NCI-H460 (cell line): ENCODE results near the gene VSTM2A. TPM values are rescaled to one million over a fixed set of nuclear protein-coding genes. Genes with fewer than 3 reads are reported as not detected.
A peak's percentile ranks its signal among the peaks of the same experiment; 100 is the strongest.
"Not testable (repeated sequence)": the region's sequence is repeated elsewhere in the genome, so short reads cannot be mapped to it uniquely, and the experiment has no call there.

ENCODE experiments used
- DNase-seq: peaks from one replicate; pipeline ENCODE4 v3.0.0-alpha.2; 2016; ENCODE audit warnings: low read depth; ENCODE audit errors: extremely low read depth
- polyA plus RNA-seq: library from polyadenylated mRNA; depleted of rRNA; stranded (reverse); fragments of >200 nt; gene quantifications from 2 replicates; pipeline ENCODE4 v1.2.3, GENCODE V29; 2014; cell fraction: nucleus; rRNA removed
- total RNA-seq: library from RNA; depleted of rRNA; stranded (reverse); fragments of >200 nt; shearing (Covaris generic); gene quantifications from 2 replicates; pipeline ENCODE4 v1.2.3, GENCODE V29; 2014; rRNA removed

The VSTM2A gene, protein sequence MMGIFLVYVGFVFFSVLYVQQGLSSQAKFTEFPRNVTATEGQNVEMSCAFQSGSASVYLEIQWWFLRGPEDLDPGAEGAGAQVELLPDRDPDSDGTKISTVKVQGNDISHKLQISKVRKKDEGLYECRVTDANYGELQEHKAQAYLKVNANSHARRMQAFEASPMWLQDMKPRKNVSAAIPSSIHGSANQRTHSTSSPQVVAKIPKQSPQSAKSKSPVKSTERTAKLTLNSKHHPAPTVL
- total RNA-seq: 0.05 TPM in 1 of 2 replicates, not detected in the other
- 0.42 TPM in 1 of 2 replicates, not detected in the other for polyA plus RNA-seq

GRCh38 chr7:54541669-54542625 is at the start of gene VSTM2A:
VSTM2A (plus strand) TSS chr7:54542375; CDS start chr7:54542731, 356 bp downstream.
- no peak for DNase-seq

DNA sequence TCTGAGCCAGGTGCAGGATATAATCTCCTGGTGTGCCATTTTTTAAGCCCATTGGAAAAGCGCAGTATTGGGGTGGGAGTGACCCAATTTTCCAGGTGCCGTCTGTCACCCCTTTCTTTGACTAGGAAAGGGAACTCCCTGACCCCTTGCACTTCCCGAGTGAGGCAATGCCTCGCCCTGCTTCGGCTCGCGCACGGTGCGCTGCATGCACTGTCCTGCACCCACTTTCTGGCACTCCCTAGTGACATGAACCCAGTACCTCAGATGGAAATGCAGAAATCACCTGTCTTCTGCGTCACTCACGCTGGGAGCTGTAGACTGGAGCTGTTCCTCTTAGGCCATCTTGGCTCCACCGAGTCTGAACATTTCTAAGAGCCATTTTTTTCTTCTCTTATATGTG is 37.6 kb upstream of the VSTM2A start:
- not testable (repeated sequence) for DNase-seq

DNA sequence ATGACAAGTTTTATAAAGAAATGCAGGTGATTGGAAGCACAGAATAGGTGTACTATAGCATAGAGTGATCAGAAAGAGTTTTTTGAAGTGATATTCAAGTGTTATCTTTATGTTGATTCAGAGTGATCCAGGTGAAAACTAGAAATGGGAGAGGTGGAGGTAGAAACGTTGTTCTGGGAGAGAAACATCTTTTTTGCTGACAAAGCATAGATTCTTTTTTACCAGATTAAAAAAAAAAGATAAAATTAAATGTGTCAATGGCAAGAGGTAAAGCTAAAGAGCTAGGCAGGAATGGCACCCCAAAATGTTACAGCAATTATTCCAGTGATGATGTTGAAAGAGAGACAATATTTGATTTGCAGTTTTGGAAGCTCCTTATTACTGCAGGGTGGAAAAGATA is 12.6 kb upstream of the VSTM2A start:
- no peak for DNase-seq

DNA sequence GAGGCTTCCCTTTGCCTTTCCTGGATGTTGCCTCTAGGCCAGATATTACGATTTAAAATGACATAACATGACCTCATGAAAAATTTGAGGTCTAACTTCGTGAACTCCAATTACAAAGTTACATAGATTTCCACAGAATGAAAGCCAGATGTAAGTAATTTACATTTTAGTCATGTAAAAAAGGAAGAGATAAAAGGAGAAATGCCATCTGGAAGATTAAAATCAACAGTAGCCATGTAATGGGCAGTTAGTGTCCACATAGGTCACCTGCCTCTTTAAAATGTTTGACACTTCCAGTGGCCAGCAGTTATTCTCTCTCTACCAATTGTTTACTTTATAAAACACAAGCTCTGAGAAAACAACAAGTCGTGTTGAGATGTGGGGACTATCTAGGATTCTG is 4.1 kb upstream of the VSTM2A start:
- DNase-seq: no peak

- no peak for DNase-seq
Measured at GRCh38 chr7:54543051-54543488, 895 bp downstream of the VSTM2A start.

DNA sequence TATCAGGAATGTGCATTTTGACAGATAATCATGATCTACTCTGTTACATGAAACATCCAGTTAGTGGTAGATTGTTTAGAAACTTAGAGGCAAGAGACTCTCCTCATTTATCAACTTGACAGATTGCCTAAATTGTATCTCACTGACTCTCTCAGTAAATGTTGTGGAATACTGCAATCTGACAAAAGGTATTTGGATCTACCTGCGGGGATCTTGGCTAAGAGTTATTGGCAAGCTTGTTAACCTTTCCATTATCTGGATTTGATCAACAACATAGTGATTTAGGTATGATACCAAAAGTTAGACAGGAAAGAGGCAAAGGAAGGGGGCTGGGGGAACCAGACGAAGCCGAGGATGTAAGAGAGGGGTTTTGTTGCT is 2.0 kb downstream of the VSTM2A start:
- no peak for DNase-seq

DNA sequence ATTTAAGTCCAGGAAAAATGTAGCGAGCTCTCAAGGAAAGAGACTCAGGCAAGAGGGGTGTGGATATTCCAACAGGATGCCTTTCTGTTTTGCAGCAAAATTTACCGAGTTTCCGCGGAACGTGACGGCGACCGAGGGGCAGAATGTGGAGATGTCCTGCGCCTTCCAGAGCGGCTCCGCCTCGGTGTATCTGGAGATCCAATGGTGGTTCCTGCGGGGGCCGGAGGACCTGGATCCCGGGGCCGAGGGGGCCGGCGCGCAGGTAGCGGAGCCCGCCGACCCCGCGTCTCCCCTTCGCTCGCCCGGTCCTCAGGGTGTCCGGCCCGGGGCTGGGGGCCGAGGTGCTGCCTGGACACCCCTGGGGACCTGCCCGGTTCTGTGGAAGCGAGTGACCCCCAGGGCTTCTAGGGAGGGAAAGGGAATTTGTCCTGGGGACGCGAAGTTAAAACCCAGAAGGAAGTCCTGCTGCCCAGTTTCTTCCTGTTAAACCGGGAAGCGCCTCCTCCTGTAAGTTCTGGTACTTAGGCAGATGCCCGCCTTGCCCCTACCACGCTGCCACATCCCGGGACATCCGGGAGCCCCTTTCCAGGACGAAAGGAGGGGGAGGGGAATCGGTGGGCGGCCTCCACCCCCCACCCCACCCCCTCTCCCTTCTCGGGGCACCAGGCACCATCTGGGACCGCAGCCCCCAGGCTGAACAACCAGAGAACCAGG is 2.5 kb downstream of the VSTM2A start:
- no peak for DNase-seq

- no peak for DNase-seq
Measured at GRCh38 chr7:54545241-54545563, 3.0 kb downstream of the VSTM2A start.

- DNase-seq: peak; percentile 8
Measured at GRCh38 chr7:54546081-54546985, 4.2 kb downstream of the VSTM2A start.

DNA sequence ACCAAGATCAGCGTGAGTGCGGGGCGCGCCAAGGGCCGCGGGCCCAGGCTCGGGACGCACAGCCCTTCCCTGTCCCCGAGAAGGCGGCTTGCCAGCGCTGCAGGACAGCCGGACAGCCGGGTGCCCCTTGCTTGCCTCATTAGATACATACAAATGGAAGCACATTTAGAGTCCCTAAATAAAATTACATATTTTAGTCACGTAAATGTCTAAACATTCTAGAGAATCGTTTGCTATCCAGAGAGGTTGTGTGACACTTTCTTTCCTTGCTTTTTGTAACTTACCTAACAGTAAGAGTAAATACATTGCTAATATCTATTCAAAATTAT is 4.8 kb downstream of the VSTM2A start:
- DNase-seq: no peak

GRCh38 chr7:54550471-54550870 is 8.3 kb downstream of the VSTM2A start:
- no peak for DNase-seq

GRCh38 chr7:54556121-54556520 is 13.9 kb downstream of the VSTM2A start:
- DNase-seq: no peak

DNA sequence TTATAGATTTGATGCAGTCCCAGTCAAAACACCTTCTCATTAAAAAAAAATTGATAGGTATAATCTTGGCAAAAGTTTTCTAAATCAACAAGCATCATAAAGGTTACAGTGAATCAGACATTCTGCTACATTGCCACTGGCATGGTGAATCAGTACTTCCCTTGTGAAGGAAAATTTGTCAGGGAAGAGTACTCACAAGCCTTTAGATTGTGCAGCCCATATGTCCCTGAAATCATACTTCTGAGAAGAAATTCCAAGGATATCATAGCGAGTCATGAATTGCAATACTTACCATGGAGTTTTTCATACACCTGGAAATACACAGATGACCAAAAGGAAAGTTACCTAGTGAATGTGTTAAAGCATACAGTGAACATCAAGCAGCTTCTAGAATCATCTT is 17.2 kb downstream of the VSTM2A start:
- DNase-seq: no peak

- no peak for DNase-seq
Measured at GRCh38 chr7:54560198-54560597, 18.0 kb downstream of the VSTM2A start.

DNA sequence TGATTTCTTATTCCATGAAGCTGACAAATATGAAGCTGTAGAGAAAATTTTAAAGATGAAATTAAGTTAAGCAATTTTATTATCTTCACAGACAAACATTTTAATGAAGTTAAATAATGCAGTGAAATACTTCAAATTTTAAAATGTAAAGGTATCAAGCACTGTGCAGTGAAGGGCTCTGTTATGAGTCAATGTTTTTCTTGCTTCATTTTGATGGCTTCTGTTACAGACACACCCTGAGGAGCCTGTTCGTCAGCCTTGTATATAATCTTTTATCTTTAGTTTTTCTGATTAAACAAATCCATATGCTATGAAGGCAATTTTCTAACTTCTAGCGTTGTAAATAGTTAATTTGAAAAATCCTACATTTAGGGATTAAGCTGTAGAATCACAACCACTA is 18.5 kb downstream of the VSTM2A start:
- no peak for DNase-seq

GRCh38 chr7:54563329-54563916 is 21.2 kb downstream of the VSTM2A start:
- no peak for DNase-seq

DNA sequence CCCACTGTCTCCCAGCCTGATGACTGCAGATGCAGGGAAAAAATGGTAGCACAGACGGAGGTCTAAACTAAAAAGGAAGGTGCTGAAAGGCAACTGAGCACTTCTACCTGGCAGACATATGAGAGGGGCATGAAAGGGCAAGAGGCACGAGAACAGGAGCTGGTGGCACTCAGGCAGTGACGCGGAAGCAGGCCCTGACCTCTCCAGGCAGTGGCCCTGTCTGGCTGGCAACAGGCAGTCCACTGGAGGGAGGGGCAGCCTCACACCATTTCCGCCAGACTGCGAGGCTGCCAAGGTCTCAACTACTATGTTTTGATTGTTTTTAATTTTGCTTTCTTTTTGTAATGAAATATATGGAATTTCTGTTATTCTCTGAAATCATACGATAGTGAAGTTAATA is 23.3 kb downstream of the VSTM2A start:
- DNase-seq: no peak

- DNase-seq: no peak
Measured at GRCh38 chr7:54581511-54581910, 39.3 kb downstream of the VSTM2A start.

DNA sequence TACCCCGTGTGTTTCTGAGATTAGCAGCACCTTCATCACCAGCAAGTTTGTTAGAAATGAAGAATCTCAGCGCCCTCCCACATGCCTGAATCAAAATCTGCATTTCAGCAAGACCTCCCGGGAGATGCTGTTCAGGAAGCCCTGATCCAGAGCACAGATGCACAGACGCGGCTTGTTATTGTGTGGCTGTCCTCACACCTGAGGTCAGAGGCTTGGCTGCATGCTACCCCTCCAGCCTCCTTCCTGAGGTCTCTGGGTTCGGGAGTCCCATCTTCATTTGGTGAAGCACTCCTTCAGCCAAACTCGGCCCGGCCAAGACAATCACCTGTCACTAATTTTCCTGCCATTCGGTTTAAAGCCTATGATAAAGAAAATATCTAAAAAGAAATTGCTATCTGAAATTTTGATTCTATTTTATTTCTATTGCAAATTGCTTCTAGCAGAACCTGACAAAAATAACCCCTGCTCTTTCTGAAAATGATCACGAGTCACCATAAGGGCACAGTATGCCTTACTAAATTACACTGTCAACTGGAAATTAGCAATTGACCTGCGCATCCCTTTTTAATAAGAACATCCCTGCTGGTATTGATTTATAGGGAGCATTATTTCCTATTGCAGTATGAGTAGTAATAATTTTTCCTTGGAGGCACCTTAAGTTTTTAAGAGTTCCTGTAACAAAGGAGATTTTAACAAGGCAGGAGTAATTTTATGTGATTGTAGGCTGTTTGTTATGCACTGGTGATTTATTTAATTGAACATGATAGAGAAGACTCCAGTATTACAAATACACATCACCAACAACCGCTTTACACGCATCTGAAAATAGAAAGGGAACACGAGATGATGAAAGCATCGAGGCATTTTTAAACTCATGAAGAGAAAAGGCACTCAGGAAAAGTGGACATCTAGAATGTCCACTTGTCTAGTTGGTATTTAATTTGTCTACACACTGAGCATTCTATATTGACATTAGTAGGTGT is 49.5 kb downstream of the VSTM2A start:
- DNase-seq: no peak
